ENCODE measurements around the gene ITSN2. TPM values are rescaled to one million over a fixed set of nuclear protein-coding genes. Genes with fewer than 3 reads are reported as not detected.

Gene ITSN2
- polyA plus RNA-seq, 3 donors, result 26.0 to 91.1 (median 40.4) TPM

GRCh38 chr2:24203787-24204150 lies 156.6 kb downstream of the ITSN2 start:
- peaks cover 0 to 3% of the 10 kb centered on the region in 2 donors for H3K9me3 ChIP-seq (replicated peaks in 1 of 2; ENCODE audit: control insufficient read depth in 1 of 2, insufficient read depth in 1 of 2, low read length in 2 of 2)
- peak overlapping the region in 1 of 7 donors; percentile 11 for H3K27ac Mint-ChIP-seq
- no peaks in the 10 kb centered on the region for H3K79me2 ChIP-seq (ENCODE audit: insufficient read depth, low read length)
- H4K20me1 ChIP-seq (ENCODE audit: insufficient read depth, low read length), result no peaks in the 10 kb centered on the region
- H3K4me3 Mint-ChIP-seq, result no peak overlapping the region
- no peak overlapping the region for H3K27ac ChIP-seq (ENCODE audit: low read depth in 1 of 2, low read length in 2 of 2)
- no peak overlapping the region for H3K4me3 ChIP-seq (replicated peaks in 1 of 3; ENCODE audit: low read depth in 2 of 3, low read length in 3 of 3)
- TF ChIP-seq, protein P1, sequence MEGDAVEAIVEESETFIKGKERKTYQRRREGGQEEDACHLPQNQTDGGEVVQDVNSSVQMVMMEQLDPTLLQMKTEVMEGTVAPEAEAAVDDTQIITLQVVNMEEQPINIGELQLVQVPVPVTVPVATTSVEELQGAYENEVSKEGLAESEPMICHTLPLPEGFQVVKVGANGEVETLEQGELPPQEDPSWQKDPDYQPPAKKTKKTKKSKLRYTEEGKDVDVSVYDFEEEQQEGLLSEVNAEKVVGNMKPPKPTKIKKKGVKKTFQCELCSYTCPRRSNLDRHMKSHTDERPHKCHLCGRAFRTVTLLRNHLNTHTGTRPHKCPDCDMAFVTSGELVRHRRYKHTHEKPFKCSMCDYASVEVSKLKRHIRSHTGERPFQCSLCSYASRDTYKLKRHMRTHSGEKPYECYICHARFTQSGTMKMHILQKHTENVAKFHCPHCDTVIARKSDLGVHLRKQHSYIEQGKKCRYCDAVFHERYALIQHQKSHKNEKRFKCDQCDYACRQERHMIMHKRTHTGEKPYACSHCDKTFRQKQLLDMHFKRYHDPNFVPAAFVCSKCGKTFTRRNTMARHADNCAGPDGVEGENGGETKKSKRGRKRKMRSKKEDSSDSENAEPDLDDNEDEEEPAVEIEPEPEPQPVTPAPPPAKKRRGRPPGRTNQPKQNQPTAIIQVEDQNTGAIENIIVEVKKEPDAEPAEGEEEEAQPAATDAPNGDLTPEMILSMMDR (IDR thresholded peaks at IDR 0.05), result no peak
- H3K27me3 ChIP-seq (ENCODE audit: control insufficient read depth in 2 of 2, insufficient read depth in 2 of 2, low read length in 2 of 2), result no peaks in the 10 kb centered on the region
- H3K36me3 ChIP-seq (replicated peaks in 1 of 2; ENCODE audit: control insufficient read depth in 1 of 2, insufficient read depth in 2 of 2, low read length in 2 of 2), result peaks cover 74 to 79% of the 10 kb centered on the region in 2 donors
- no peaks in the 10 kb centered on the region for H3K4me1 ChIP-seq (ENCODE audit: control insufficient read depth in 1 of 2, insufficient read depth in 2 of 2, low read length in 2 of 2)
- H3K9ac ChIP-seq (ENCODE audit: insufficient read depth, low read length, poor library complexity, severe bottlenecking), result no peak overlapping the region
- H2AFZ ChIP-seq (ENCODE audit: insufficient read depth, low read depth, low read length, poor library complexity, severe bottlenecking), result no peak overlapping the region
- intact Hi-C loops (cut with micrococcal nuclease), result no loop called here
- WGBS (ENCODE audit: insufficient coverage), result 100% methylated on average over 2 of the region's 5 CpGs
- no peaks in the 10 kb centered on the region for H3K4me1 Mint-ChIP-seq
- H3K27me3 Mint-ChIP-seq (ENCODE audit: low read depth in 3 of 3), result peaks cover 0 to 2% (median 0%) of the 10 kb centered on the region in 3 donors
- no peak for DNase-seq
- peaks cover 75 to 84% of the 10 kb centered on the region in 2 donors for H3K36me3 Mint-ChIP-seq
- H3K4me2 ChIP-seq (replicated peaks; ENCODE audit: extremely low read depth, low read length, poor library complexity, severe bottlenecking), result no peak overlapping the region
- peaks cover 0 to 6% (median 2%) of the 10 kb centered on the region in 7 donors for H3K9me3 Mint-ChIP-seq

DNA sequence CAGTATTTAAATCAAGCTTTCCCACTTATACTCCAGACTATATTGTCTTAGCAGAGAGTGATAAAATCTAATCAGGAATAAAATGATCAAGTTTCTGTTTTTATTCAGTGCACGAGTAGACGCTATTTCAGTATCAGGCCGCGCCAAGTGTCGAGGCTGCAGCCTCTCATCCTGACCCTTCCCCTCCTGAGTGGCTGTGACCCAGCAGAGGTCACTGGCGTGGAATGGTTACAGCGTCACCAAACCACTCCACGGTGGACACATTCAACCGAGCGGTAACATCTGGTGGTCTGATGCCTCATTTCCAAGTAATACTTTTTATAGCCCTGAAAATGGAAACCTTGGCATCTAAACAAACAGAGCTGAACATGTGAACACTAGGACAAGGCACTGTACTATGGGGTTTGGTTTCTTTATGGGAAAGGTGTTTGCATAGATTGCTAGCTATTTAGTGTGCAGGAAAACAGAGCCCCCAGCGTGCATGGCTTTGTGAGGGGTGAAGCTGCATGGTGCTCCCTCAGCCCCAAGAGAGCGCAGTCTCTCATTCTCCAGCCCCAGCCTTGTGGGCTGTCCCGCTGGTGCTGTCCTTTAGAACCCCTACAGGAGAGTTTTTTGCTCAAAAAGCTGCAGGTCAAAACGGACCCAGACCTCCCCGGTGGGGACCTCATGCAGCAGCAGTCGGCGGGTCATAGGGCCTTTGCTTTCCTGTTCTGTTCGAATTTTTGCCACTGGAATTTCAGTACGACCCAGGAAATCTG lies 157.1 kb downstream of the ITSN2 start:
- DNase-seq, result no peak
- Mint-ChIP-seq H3K4me1 (no peaks in the 10 kb centered on the region), H3K36me3 (peaks cover 69 to 78% of the 10 kb centered on the region in 2 donors), H3K27ac (no peak overlapping the region), H3K9me3 (peaks cover 0 to 10% (median 2%) of the 10 kb centered on the region in 7 donors), H3K4me3 (no peak overlapping the region), H3K27me3 (ENCODE audit: low read depth in 3 of 3) (peaks cover 0 to 1% (median 0%) of the 10 kb centered on the region in 3 donors)
- H3K9ac ChIP-seq (ENCODE audit: insufficient read depth, low read length, poor library complexity, severe bottlenecking), result no peak overlapping the region
- H3K4me2 ChIP-seq (replicated peaks; ENCODE audit: extremely low read depth, low read length, poor library complexity, severe bottlenecking), result no peak overlapping the region
- H2AFZ ChIP-seq (ENCODE audit: insufficient read depth, low read depth, low read length, poor library complexity, severe bottlenecking), result no peak overlapping the region
- H3K4me1 ChIP-seq (ENCODE audit: control insufficient read depth in 1 of 2, insufficient read depth in 2 of 2, low read length in 2 of 2), result no peaks in the 10 kb centered on the region
- H3K79me2 ChIP-seq (ENCODE audit: insufficient read depth, low read length), result no peaks in the 10 kb centered on the region
- H3K27ac ChIP-seq (ENCODE audit: low read depth in 1 of 2, low read length in 2 of 2), result no peak overlapping the region
- no peak overlapping the region for H3K4me3 ChIP-seq (replicated peaks in 1 of 3; ENCODE audit: low read depth in 2 of 3, low read length in 3 of 3)
- H3K36me3 ChIP-seq (replicated peaks in 1 of 2; ENCODE audit: control insufficient read depth in 1 of 2, insufficient read depth in 2 of 2, low read length in 2 of 2), result peaks cover 68 to 74% of the 10 kb centered on the region in 2 donors
- peaks cover 0 to 3% of the 10 kb centered on the region in 2 donors for H3K9me3 ChIP-seq (replicated peaks in 1 of 2; ENCODE audit: control insufficient read depth in 1 of 2, insufficient read depth in 1 of 2, low read length in 2 of 2)
- H4K20me1 ChIP-seq (ENCODE audit: insufficient read depth, low read length), result no peaks in the 10 kb centered on the region
- TF ChIP-seq, protein P1 (IDR thresholded peaks at IDR 0.05), result no peak
- WGBS (ENCODE audit: insufficient coverage), result 98% methylated on average over 14 of the region's 19 CpGs
- intact Hi-C loops (cut with micrococcal nuclease), result no loop called here
- no peaks in the 10 kb centered on the region for H3K27me3 ChIP-seq (ENCODE audit: control insufficient read depth in 2 of 2, insufficient read depth in 2 of 2, low read length in 2 of 2)
